ENCODE results near the gene MAP3K5. TPM values are rescaled to one million over a fixed set of nuclear protein-coding genes. Genes with fewer than 3 reads are reported as not detected.
"Not testable (repeated sequence)": the region's sequence is repeated elsewhere in the genome, so short reads cannot be mapped to it uniquely, and the experiment has no call there.

MAP3K5 gene
- total RNA-seq, 1 donor from 2014 or later: 6.8 TPM

- Histone ChIP-seq H3K36me3 (ENCODE audit: control insufficient read depth in 3 of 3, insufficient read depth in 3 of 3, low read length in 3 of 3) (no peaks in the 10 kb centered on the region), H3K27ac (ENCODE audit: low read depth, low read length) (no peak overlapping the region), H3K27me3 (ENCODE audit: control insufficient read depth in 3 of 3, insufficient read depth in 3 of 3, low read length in 3 of 3) (no peaks in the 10 kb centered on the region), H3K9me3 (ENCODE audit: control insufficient read depth in 3 of 3, low read length in 3 of 3) (no peaks in the 10 kb centered on the region), H3K9ac (ENCODE audit: low read depth in 1 of 3, low read length in 3 of 3) (no peak overlapping the region), H3K4me1 (ENCODE audit: control insufficient read depth in 3 of 3, insufficient read depth in 3 of 3, low read length in 3 of 3) (peaks cover 22 to 25% (median 22%) of the 10 kb centered on the region in 3 donors), H3K4me3 (ENCODE audit: low read length in 3 of 3) (no peak overlapping the region)
Measured at GRCh38 chr6:136766274-136766673, 26.0 kb downstream of the MAP3K5 start.

- H3K9ac ChIP-seq (ENCODE audit: low read depth in 1 of 3, low read length in 3 of 3): no peak overlapping the region
- H3K4me1 ChIP-seq (ENCODE audit: control insufficient read depth in 3 of 3, insufficient read depth in 3 of 3, low read length in 3 of 3): peaks cover 23 to 28% (median 26%) of the 10 kb centered on the region in 3 donors
- H3K9me3 ChIP-seq (ENCODE audit: control insufficient read depth in 3 of 3, low read length in 3 of 3): no peaks in the 10 kb centered on the region
- no peaks in the 10 kb centered on the region for H3K36me3 ChIP-seq (ENCODE audit: control insufficient read depth in 3 of 3, insufficient read depth in 3 of 3, low read length in 3 of 3)
- no peaks in the 10 kb centered on the region for H3K27me3 ChIP-seq (ENCODE audit: control insufficient read depth in 3 of 3, insufficient read depth in 3 of 3, low read length in 3 of 3)
- H3K27ac ChIP-seq (ENCODE audit: low read depth, low read length): no peak overlapping the region
- no peak overlapping the region for H3K4me3 ChIP-seq (ENCODE audit: low read length in 3 of 3)
Measured at GRCh38 chr6:136764517-136764993, 27.7 kb downstream of the MAP3K5 start.

GRCh38 chr6:136763716-136764516 lies 28.4 kb downstream of the MAP3K5 start:
- Histone ChIP-seq H3K27ac (ENCODE audit: low read depth, low read length) (no peak overlapping the region), H3K27me3 (ENCODE audit: control insufficient read depth in 3 of 3, insufficient read depth in 3 of 3, low read length in 3 of 3) (no peaks in the 10 kb centered on the region), H3K4me1 (ENCODE audit: control insufficient read depth in 3 of 3, insufficient read depth in 3 of 3, low read length in 3 of 3) (peaks cover 23 to 28% (median 26%) of the 10 kb centered on the region in 3 donors)

GRCh38 chr6:136763255-136763654 lies 29.0 kb downstream of the MAP3K5 start:
- no peaks in the 10 kb centered on the region for H3K36me3 ChIP-seq (ENCODE audit: control insufficient read depth in 3 of 3, insufficient read depth in 3 of 3, low read length in 3 of 3)
- H3K27me3 ChIP-seq (ENCODE audit: control insufficient read depth in 3 of 3, insufficient read depth in 3 of 3, low read length in 3 of 3): no peaks in the 10 kb centered on the region

More at GRCh38 chr6:136763716-136764516, 28.4 kb downstream of the MAP3K5 start:
- H3K9ac ChIP-seq (ENCODE audit: low read depth in 1 of 3, low read length in 3 of 3): no peak overlapping the region
- H3K9me3 ChIP-seq (ENCODE audit: control insufficient read depth in 3 of 3, low read length in 3 of 3): no peaks in the 10 kb centered on the region
- H3K36me3 ChIP-seq (ENCODE audit: control insufficient read depth in 3 of 3, insufficient read depth in 3 of 3, low read length in 3 of 3): no peaks in the 10 kb centered on the region
- no peak overlapping the region for H3K4me3 ChIP-seq (ENCODE audit: low read length in 3 of 3)

GRCh38 chr6:136762022-136762975 lies 30.0 kb downstream of the MAP3K5 start:
- H3K27ac ChIP-seq (ENCODE audit: low read depth, low read length): peak overlapping the region; percentile 33

More at GRCh38 chr6:136763255-136763654, 29.0 kb downstream of the MAP3K5 start:
- H3K4me3 ChIP-seq (ENCODE audit: low read length in 3 of 3): no peak overlapping the region
- no peak overlapping the region for H3K9ac ChIP-seq (ENCODE audit: low read depth in 1 of 3, low read length in 3 of 3)
- H3K27ac ChIP-seq (ENCODE audit: low read depth, low read length): no peak overlapping the region
- H3K9me3 ChIP-seq (ENCODE audit: control insufficient read depth in 3 of 3, low read length in 3 of 3): no peaks in the 10 kb centered on the region
- peaks cover 23 to 28% (median 26%) of the 10 kb centered on the region in 3 donors for H3K4me1 ChIP-seq (ENCODE audit: control insufficient read depth in 3 of 3, insufficient read depth in 3 of 3, low read length in 3 of 3)

GRCh38 chr6:136761227-136761922 lies 30.9 kb downstream of the MAP3K5 start:
- H3K27ac ChIP-seq (ENCODE audit: low read depth, low read length): peak overlapping the region; percentile 33
- H3K36me3 ChIP-seq (ENCODE audit: control insufficient read depth in 3 of 3, insufficient read depth in 3 of 3, low read length in 3 of 3): no peaks in the 10 kb centered on the region
- H3K27me3 ChIP-seq (ENCODE audit: control insufficient read depth in 3 of 3, insufficient read depth in 3 of 3, low read length in 3 of 3): no peaks in the 10 kb centered on the region
- no peaks in the 10 kb centered on the region for H3K9me3 ChIP-seq (ENCODE audit: control insufficient read depth in 3 of 3, low read length in 3 of 3)
- peak overlapping the region; percentile 16 to 77 (median 52) for H3K9ac ChIP-seq (ENCODE audit: low read depth in 1 of 3, low read length in 3 of 3)
- peaks cover 21 to 30% (median 28%) of the 10 kb centered on the region in 3 donors for H3K4me1 ChIP-seq (ENCODE audit: control insufficient read depth in 3 of 3, insufficient read depth in 3 of 3, low read length in 3 of 3)
- H3K4me3 ChIP-seq (ENCODE audit: low read length in 3 of 3): peak overlapping the region in 2 of 3 donors; percentile 29 to 59

More at GRCh38 chr6:136762022-136762975, 30.0 kb downstream of the MAP3K5 start:
- Histone ChIP-seq H3K9me3 (ENCODE audit: control insufficient read depth in 3 of 3, low read length in 3 of 3) (no peaks in the 10 kb centered on the region), H3K9ac (ENCODE audit: low read depth in 1 of 3, low read length in 3 of 3) (peak overlapping the region in 2 of 3 donors; percentile 52 to 77), H3K27me3 (ENCODE audit: control insufficient read depth in 3 of 3, insufficient read depth in 3 of 3, low read length in 3 of 3) (no peaks in the 10 kb centered on the region), H3K4me1 (ENCODE audit: control insufficient read depth in 3 of 3, insufficient read depth in 3 of 3, low read length in 3 of 3) (peaks cover 23 to 28% (median 26%) of the 10 kb centered on the region in 3 donors), H3K4me3 (ENCODE audit: low read length in 3 of 3) (peak overlapping the region in 2 of 3 donors; percentile 29 to 59), H3K36me3 (ENCODE audit: control insufficient read depth in 3 of 3, insufficient read depth in 3 of 3, low read length in 3 of 3) (no peaks in the 10 kb centered on the region)

GRCh38 chr6:136760781-136761180 lies 31.5 kb downstream of the MAP3K5 start:
- H3K27me3 ChIP-seq (ENCODE audit: control insufficient read depth in 3 of 3, insufficient read depth in 3 of 3, low read length in 3 of 3); H3K4me3 ChIP-seq (ENCODE audit: low read length in 3 of 3); H3K9ac ChIP-seq (ENCODE audit: low read depth in 1 of 3, low read length in 3 of 3); H3K36me3 ChIP-seq (ENCODE audit: control insufficient read depth in 3 of 3, insufficient read depth in 3 of 3, low read length in 3 of 3); H3K9me3 ChIP-seq (ENCODE audit: control insufficient read depth in 3 of 3, low read length in 3 of 3): not testable (repeated sequence)
- Histone ChIP-seq H3K27ac (ENCODE audit: low read depth, low read length) (peak overlapping the region; percentile 33), H3K4me1 (ENCODE audit: control insufficient read depth in 3 of 3, insufficient read depth in 3 of 3, low read length in 3 of 3) (peaks cover 17 to 24% (median 22%) of the 10 kb centered on the region in 3 donors)

- no peaks in the 10 kb centered on the region for H3K36me3 ChIP-seq (ENCODE audit: control insufficient read depth in 3 of 3, insufficient read depth in 3 of 3, low read length in 3 of 3)
- H3K27ac ChIP-seq (ENCODE audit: low read depth, low read length): no peak overlapping the region
Measured at GRCh38 chr6:136757150-136757549, 35.1 kb downstream of the MAP3K5 start.

GRCh38 chr6:136754820-136755219 lies 37.5 kb downstream of the MAP3K5 start:
- no peaks in the 10 kb centered on the region for H3K9me3 ChIP-seq (ENCODE audit: control insufficient read depth in 3 of 3, low read length in 3 of 3)
- H3K27me3 ChIP-seq (ENCODE audit: control insufficient read depth in 3 of 3, insufficient read depth in 3 of 3, low read length in 3 of 3): no peaks in the 10 kb centered on the region
- H3K4me3 ChIP-seq (ENCODE audit: low read length in 3 of 3): no peak overlapping the region
- peaks cover 3 to 10% (median 4%) of the 10 kb centered on the region in 3 donors for H3K4me1 ChIP-seq (ENCODE audit: control insufficient read depth in 3 of 3, insufficient read depth in 3 of 3, low read length in 3 of 3)
- H3K27ac ChIP-seq (ENCODE audit: low read depth, low read length): no peak overlapping the region
- H3K9ac ChIP-seq (ENCODE audit: low read depth in 1 of 3, low read length in 3 of 3): no peak overlapping the region
- no peaks in the 10 kb centered on the region for H3K36me3 ChIP-seq (ENCODE audit: control insufficient read depth in 3 of 3, insufficient read depth in 3 of 3, low read length in 3 of 3)

More at GRCh38 chr6:136757150-136757549, 35.1 kb downstream of the MAP3K5 start:
- Histone ChIP-seq H3K4me1 (ENCODE audit: control insufficient read depth in 3 of 3, insufficient read depth in 3 of 3, low read length in 3 of 3) (peaks cover 10 to 18% (median 14%) of the 10 kb centered on the region in 3 donors), H3K4me3 (ENCODE audit: low read length in 3 of 3) (no peak overlapping the region), H3K9ac (ENCODE audit: low read depth in 1 of 3, low read length in 3 of 3) (no peak overlapping the region), H3K27me3 (ENCODE audit: control insufficient read depth in 3 of 3, insufficient read depth in 3 of 3, low read length in 3 of 3) (no peaks in the 10 kb centered on the region), H3K9me3 (ENCODE audit: control insufficient read depth in 3 of 3, low read length in 3 of 3) (no peaks in the 10 kb centered on the region)
